K562 (cell line): Measurements from ENCODE around the gene BCAR3. TPM values are rescaled to one million over a fixed set of nuclear protein-coding genes. Genes with fewer than 3 reads are reported as not detected.

ENCODE experiments used
- ATAC-seq: fragments of 200-7000 bp; cut with Tn5 transposase; 3 replicates; pipeline ENCODE4 v1.9.1; 2020; ENCODE audit warnings: moderate library complexity
- BruUV-seq: library from RNA; stranded (reverse); fragments of 400-500 nt; replicated peaks from 2 replicates; lab custom pipeline; 2021; lab: Mats Ljungman, UMichigan
- CTCF ChIA-PET: fragments of 300-600 bp; formaldehyde crosslinking; extraction: SDS; loops from one replicate; lab custom pipeline; 2021; ENCODE audit warnings: low intra/inter-chr PET ratio; lab: Yijun Ruan, JAX
- POLR2A ChIA-PET: fragments of 300-600, 350-650 bp; sonication (Branson Sonifier 250); formaldehyde crosslinking; extraction: SDS; loops from one replicate; lab custom pipeline; 2021; ENCODE audit warnings: antibody characterized with exemption, inconsistent platforms; lab: Yijun Ruan, JAX
- DNase-seq, 4 experiments: peaks; one replicate each; pipeline versions ENCODE4 v3.0.0 to v3.0.0-alpha.2; 2011 to 2018; ENCODE audit warnings: low spot score in 3 of 4, mixed read lengths in 3 of 4; ENCODE audit errors: extremely low read depth in 1 of 4
- FAIRE-seq: peaks from 2 replicates; lab custom pipeline; 2011; peaks lifted over from hg19 to GRCh38; lab: Jason Lieb, UNC
- H2AFZ ChIP-seq: 2 replicates; pipeline ENCODE4 v1.6.0; 2011; ENCODE audit warnings: low read depth, low read length, control low read depth, inconsistent platforms
- H3K27ac ChIP-seq: fragments of 200-600 bp; 3 replicates; pipeline ENCODE4 v1.8.0; 2011; ENCODE audit warnings: low read depth, mild to moderate bottlenecking, control low read depth, inconsistent platforms, low read length, moderate library complexity, mixed read lengths; ENCODE audit errors: extremely low read depth
- H3K27me3 ChIP-seq, 2 experiments: fragments of 300-600 bp in 1 of 2; 2 replicates in 1 of 2; 3 replicates in 1 of 2; pipeline versions ENCODE4 v1.6.0 to v1.8.0; 2011; ENCODE audit warnings: inconsistent platforms in 2 of 2, low read length in 2 of 2, mild to moderate bottlenecking in 1 of 2, mixed read lengths in 1 of 2, moderate library complexity in 1 of 2; ENCODE audit not compliant: control insufficient read depth in 2 of 2, insufficient read depth in 2 of 2
- H3K36me3 ChIP-seq: fragments of 300-600 bp; 3 replicates; pipeline ENCODE4 v1.8.0; 2011; ENCODE audit warnings: mild to moderate bottlenecking, low read length, inconsistent platforms; ENCODE audit not compliant: control insufficient read depth, insufficient read depth
- H3K4me1 ChIP-seq, 2 experiments: fragments of 200-600 bp in 1 of 2; replicated peaks in 1 of 2; 2 replicates in 1 of 2; 3 replicates in 1 of 2; pipeline versions ENCODE4 v1.5.1 to v1.8.0; 2011; ENCODE audit warnings: inconsistent platforms in 2 of 2, low read length in 2 of 2, mild to moderate bottlenecking in 1 of 2, mixed read lengths in 1 of 2, moderate library complexity in 1 of 2; ENCODE audit not compliant: control insufficient read depth in 2 of 2, insufficient read depth in 2 of 2
- H3K4me2 ChIP-seq: 2 replicates; pipeline ENCODE4 v1.6.1; 2011; ENCODE audit warnings: low read length, control low read depth, inconsistent platforms, mixed read lengths; ENCODE audit not compliant: insufficient read depth
- H3K4me3 ChIP-seq: fragments of 200-600 bp; sonication (generic), shearing (Covaris generic); 2 replicates; pipeline ENCODE4 v1.5.1; 2016; ENCODE audit warnings: control low read depth, inconsistent platforms
- H3K79me2 ChIP-seq: fragments of 200-600 bp; 3 replicates; pipeline ENCODE4 v1.8.0; 2011; ENCODE audit warnings: low read length, inconsistent platforms; ENCODE audit not compliant: control insufficient read depth, insufficient read depth
- H3K9ac ChIP-seq, 2 experiments: 2 replicates each; pipeline versions ENCODE4 v1.6.0 to v1.6.1; 2011; ENCODE audit warnings: low read depth in 2 of 2, low read length in 2 of 2, control low read depth in 1 of 2, inconsistent platforms in 1 of 2, mild to moderate bottlenecking in 1 of 2, mixed read lengths in 1 of 2; ENCODE audit not compliant: insufficient read depth in 1 of 2
- H3K9me1 ChIP-seq: one replicate; pipeline ENCODE4 v1.6.0; 2011; ENCODE audit warnings: inconsistent platforms, mild to moderate bottlenecking, low read length, moderate library complexity; ENCODE audit not compliant: control insufficient read depth, insufficient read depth
- H3K9me3 ChIP-seq: replicated peaks from 2 replicates; pipeline ENCODE4 v1.5.1; 2011; ENCODE audit warnings: low read depth, low read length, inconsistent platforms; ENCODE audit not compliant: control insufficient read depth, insufficient read depth
- H4K20me1 ChIP-seq: replicated peaks from 2 replicates; pipeline ENCODE4 v1.6.1; 2011; ENCODE audit warnings: low read length, inconsistent platforms, mixed read lengths; ENCODE audit not compliant: control insufficient read depth, insufficient read depth
- E2F3 ChIP-seq: fragments of 250-450 bp; sonication (Bioruptor Pico); IDR thresholded peaks from 2 replicates; pipeline ENCODE4 v1.4.0; 2020; ENCODE audit warnings: mild to moderate bottlenecking
- KLF6 ChIP-seq: fragments of 250-450 bp; sonication (Bioruptor Pico); IDR thresholded peaks from 2 replicates; pipeline ENCODE4 v1.4.0; 2020; ENCODE audit warnings: mild to moderate bottlenecking, moderate library complexity, borderline replicate concordance
- TGIF2 ChIP-seq: sonication (generic); formaldehyde crosslinking; IDR thresholded peaks from 2 replicates; pipeline ENCODE4 v1.8.1; 2022; ENCODE audit warnings: mild to moderate bottlenecking, missing genetic modification reagents, moderate library complexity
- WGBS: fragments of 100-300 bp; shearing (Covaris generic); methylation state at CpG from one replicate; pipeline ENCODE4 v1.1.6; 2016; ENCODE audit warnings: low coverage, mixed read lengths; ENCODE audit not compliant: insufficient coverage; ENCODE audit errors: missing lambda C conversion rate; 5-methylcytosine and 5-hydroxymethylcytosine counted together
- in situ Hi-C: fragments of 300-500 bp; cut with MboI; formaldehyde crosslinking; loops from 4 replicates; pipeline ENCODE4 v1.15.0; 2018; ENCODE audit warnings: inconsistent platforms, mixed read lengths
- intact Hi-C: fragments of 100-400 bp; cut with micrococcal nuclease; formaldehyde crosslinking; loops from 2 replicates; pipeline ENCODE4 v1.14.2; 2022
- polyA plus RNA-seq, 8 experiments: library from polyadenylated mRNA; depleted of rRNA in 4 of 8; stranded (reverse) in 5 of 8; unstranded in 3 of 8; fragments of >200 nt; fragmentation: Nextera tagmentation in 2 of 8; fragmentation: Illumina TruSeq in 1 of 8; extraction: Ambion mirVana in 2 of 8; extraction: Trizol in 1 of 8; gene quantifications; 2 replicates each; pipeline versions ENCODE4 v1.2.1 to v1.2.3, GENCODE V29; 2011 to 2014; ENCODE audit warnings: inconsistent platforms in 1 of 8, missing spikeins in 1 of 8
- total RNA-seq, 7 experiments: library from RNA; depleted of rRNA in 6 of 7; stranded (reverse); fragments of >200 nt in 6 of 7; fragmentation: Illumina TruSeq in 2 of 7; extraction: Trizol in 2 of 7; gene quantifications; 2 replicates each; pipeline versions ENCODE4 v1.2.1 to v1.2.3, GENCODE V29; 2011 to 2021; ENCODE audit warnings: low replicate concordance in 1 of 7

Gene BCAR3
- total and polyA plus RNA-seq, 9 of the 15 experiments (the other 6 are each of a cell fraction or from before 2014, with no cell fraction given): 1.8 to 6.3 (median 3.8) TPM

DNA sequence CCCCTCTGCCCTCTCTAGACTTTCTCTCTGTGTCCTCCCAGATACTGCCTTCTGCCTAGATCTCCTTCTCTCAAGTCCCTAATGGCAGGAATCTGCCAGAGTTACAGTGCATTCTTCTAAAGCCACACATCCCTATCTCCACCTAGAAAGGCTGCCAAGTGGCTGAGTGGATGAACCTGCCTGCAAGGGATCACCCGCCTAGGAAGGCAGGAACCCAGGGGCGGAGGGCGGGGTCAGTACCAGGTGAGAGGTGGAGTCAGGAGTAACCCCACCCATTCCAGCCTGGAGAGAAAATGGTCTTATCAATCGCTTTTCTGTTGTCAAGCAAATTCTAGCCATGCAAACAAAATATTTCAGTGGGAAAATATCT is 60.8 kb downstream of the BCAR3 start:
- intact Hi-C loops: loop anchor here (10.0 kb wide), 1 partner anchor 714 kb away; no protein-coding TSS in a partner anchor
- H3K4me3 ChIP-seq: no peak overlapping the region
- no peaks in the 10 kb centered on the region for H3K36me3 ChIP-seq
- no peaks in the 10 kb centered on the region for H3K79me2 ChIP-seq
- no peaks in the 10 kb centered on the region for H4K20me1 ChIP-seq
- no TSS peak for BruUV-seq
- in situ Hi-C loops: loop anchor here (10.0 kb wide), 1 partner anchor 316 kb away; no protein-coding TSS in a partner anchor
- H3K9ac ChIP-seq: no peak overlapping the region
- H3K27me3 ChIP-seq: no peaks in the 10 kb centered on the region
- peak; percentile 65 for ATAC-seq
- FAIRE-seq: no peak
- no peak overlapping the region for H3K27ac ChIP-seq
- ChIA-PET POLR2A (no interaction called here), CTCF (no interaction called here)
- no peaks in the 10 kb centered on the region for H3K9me1 ChIP-seq
- peak; percentile 22 to 63 (median 41) for DNase-seq
- no peak overlapping the region for H2AFZ ChIP-seq
- no peak for TF ChIP-seq KLF6 (CRISPR knock-in tag)
- H3K4me2 ChIP-seq: no peak overlapping the region
- WGBS: 7% methylated on average over 4 of the region's 4 CpGs
- no peaks in the 10 kb centered on the region for H3K9me3 ChIP-seq
- no peaks in the 10 kb centered on the region; a peak in 3 of 5 replicates for H3K4me1 ChIP-seq

DNA sequence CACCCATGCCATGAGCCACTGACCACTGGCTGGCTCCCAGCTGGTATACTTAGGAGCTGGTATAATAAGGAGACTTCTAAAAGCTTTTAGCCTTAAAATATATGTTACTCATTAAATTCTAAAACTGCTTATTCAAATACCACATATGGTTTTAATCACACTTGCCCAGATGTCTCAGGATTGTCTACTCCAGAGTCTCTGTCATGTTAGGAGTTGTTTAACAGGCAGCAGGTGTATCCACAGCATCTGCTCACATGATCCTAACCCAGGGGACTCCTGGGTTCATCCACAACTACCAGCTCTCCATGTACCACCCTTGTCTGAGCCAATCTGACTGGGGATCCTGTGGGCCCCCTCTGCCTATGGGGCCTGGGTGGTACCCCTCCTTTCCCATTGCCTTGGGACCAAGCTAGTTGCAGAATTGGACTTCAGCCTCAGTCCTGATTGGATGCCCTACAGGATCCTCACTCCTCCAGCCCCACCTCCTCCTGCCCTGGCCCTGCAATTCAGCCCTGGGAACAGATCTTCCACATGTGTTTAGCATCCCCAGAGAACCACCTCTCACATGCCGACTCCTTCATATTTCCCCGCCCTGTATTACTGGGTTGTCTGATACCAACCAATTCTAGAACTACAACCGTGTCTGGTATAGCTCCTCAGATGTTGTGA is 61.3 kb downstream of the BCAR3 start:
- H3K36me3 ChIP-seq: no peaks in the 10 kb centered on the region
- H3K4me3 ChIP-seq: no peak overlapping the region
- no peaks in the 10 kb centered on the region for H4K20me1 ChIP-seq
- CTCF ChIA-PET: no interaction called here
- in situ Hi-C loops (loop anchor here (10.0 kb wide), 1 partner anchor 316 kb away; no protein-coding TSS in a partner anchor), intact Hi-C loops (loop anchor here (10.0 kb wide), 1 partner anchor 714 kb away; no protein-coding TSS in a partner anchor)
- WGBS: 19% methylated on average over 3 of the region's 3 CpGs
- H3K27me3 ChIP-seq: no peaks in the 10 kb centered on the region
- no peak for DNase-seq
- no peak overlapping the region for H3K9ac ChIP-seq
- no peaks in the 10 kb centered on the region for H3K79me2 ChIP-seq
- POLR2A ChIA-PET: interaction anchor here (1.0 kb wide), 1 partner anchor 21 kb away, joined by 3 read pairs; no protein-coding TSS in a partner anchor
- no peak overlapping the region for H3K4me2 ChIP-seq
- ATAC-seq: no peak
- H3K9me3 ChIP-seq: no peaks in the 10 kb centered on the region
- peaks cover 0 to 4% of the 10 kb centered on the region in 2 experiments; a peak in 3 of 5 replicates for H3K4me1 ChIP-seq
- TF ChIP-seq E2F3 (CRISPR knock-in tag) (no peak), TGIF2 (CRISPR knock-in tag) (no peak)
- BruUV-seq: no TSS peak
- no peaks in the 10 kb centered on the region for H3K9me1 ChIP-seq
- H2AFZ ChIP-seq: no peak overlapping the region
- H3K27ac ChIP-seq: no peak overlapping the region
- FAIRE-seq: no peak
